ENCODE measurements around the gene NHEJ1. TPM values are rescaled to one million over a fixed set of nuclear protein-coding genes. Genes with fewer than 3 reads are reported as not detected.

The NHEJ1 gene
- total RNA-seq, 2 experiments from 2014 or later: 7.2 to 8.5 TPM

GRCh38 chr2:219029829-219030165 is 130.8 kb downstream of the NHEJ1 start:
- ChIA-PET POLR2A (interaction anchor here (0.5 to 1.0 kb wide), 2 partner anchors 35 to 125 kb away, joined by 3 read pairs; no protein-coding TSS in a partner anchor), CTCF (interaction anchor here (0.6 to 3.5 kb wide), 19 partner anchors 12 to 265 kb away, joined by 3 to 19 read pairs (median 3); partner anchors contain the start of genes ABCB6 and CFAP65)
- Mint-ChIP-seq H3K27ac (no peak overlapping the region), H3K36me3 (ENCODE audit: low read depth) (no peaks in the 10 kb centered on the region), H3K4me3 (no peak overlapping the region), H3K4me1 (ENCODE audit: low read depth) (no peaks in the 10 kb centered on the region), H3K27me3 (peaks cover 42% of the 10 kb centered on the region), H3K9me3 (no peaks in the 10 kb centered on the region)
- TF ChIP-seq CTCF (IDR thresholded peaks at IDR 0.05): peak; percentile 94
- Histone ChIP-seq H3K4me3 (ENCODE audit: low read length) (no peak overlapping the region), H3K36me3 (ENCODE audit: insufficient read depth, low read length) (no peaks in the 10 kb centered on the region), H3K27ac (ENCODE audit: low read depth in 1 of 2, low read length in 2 of 2) (no peak overlapping the region), H3K27me3 (ENCODE audit: control insufficient read depth in 1 of 2, insufficient read depth in 2 of 2, low read length in 2 of 2) (peaks cover 3 to 19% of the 10 kb centered on the region in 2 experiments), H3K9me3 (ENCODE audit: control insufficient read depth in 1 of 2, insufficient read depth in 1 of 2, low read length in 2 of 2) (no peaks in the 10 kb centered on the region), H3K4me1 (ENCODE audit: insufficient read depth, low read length) (no peaks in the 10 kb centered on the region)
- ATAC-seq (ENCODE audit: poor library complexity) (peak; percentile 95), DNase-seq (peak; percentile 57 to 87 (median 68))
- intact Hi-C loops (cut with DNase I, micrococcal nuclease): loop anchor here (1.0 kb wide), 4 partner anchors 90 to 176 kb away; no protein-coding TSS in a partner anchor

GRCh38 chr2:219028996-219029828 is 131.4 kb downstream of the NHEJ1 start:
- Mint-ChIP-seq H3K27me3 (peaks cover 37% of the 10 kb centered on the region), H3K27ac (no peak overlapping the region), H3K4me1 (ENCODE audit: low read depth) (no peaks in the 10 kb centered on the region), H3K9me3 (no peaks in the 10 kb centered on the region), H3K36me3 (ENCODE audit: low read depth) (no peaks in the 10 kb centered on the region), H3K4me3 (no peak overlapping the region)
- Histone ChIP-seq H3K4me3 (ENCODE audit: low read length) (no peak overlapping the region), H3K4me1 (ENCODE audit: insufficient read depth, low read length) (no peaks in the 10 kb centered on the region), H3K9me3 (ENCODE audit: control insufficient read depth in 1 of 2, insufficient read depth in 1 of 2, low read length in 2 of 2) (no peaks in the 10 kb centered on the region), H3K27me3 (ENCODE audit: control insufficient read depth in 1 of 2, insufficient read depth in 2 of 2, low read length in 2 of 2) (peaks cover 3 to 19% of the 10 kb centered on the region in 2 experiments), H3K27ac (ENCODE audit: low read depth in 1 of 2, low read length in 2 of 2) (no peak overlapping the region), H3K36me3 (ENCODE audit: insufficient read depth, low read length) (no peaks in the 10 kb centered on the region)
- CTCF ChIA-PET: interaction anchor here (0.6 to 3.5 kb wide), 19 partner anchors 13 to 266 kb away, joined by 3 to 19 read pairs (median 3); partner anchors contain the start of genes ABCB6 and CFAP65
- ATAC-seq (ENCODE audit: poor library complexity) (no peak), DNase-seq (no peak)
- POLR2A ChIA-PET: interaction anchor here (0.5 to 1.0 kb wide), 2 partner anchors 34 to 126 kb away, joined by 3 read pairs; no protein-coding TSS in a partner anchor
- intact Hi-C loops (cut with DNase I, micrococcal nuclease): loop anchor here (1.0 kb wide), 4 partner anchors 90 to 176 kb away; no protein-coding TSS in a partner anchor
- no peak for TF ChIP-seq CTCF (IDR thresholded peaks at IDR 0.05)

- POLR2A ChIA-PET: no interaction called here
- Histone ChIP-seq H3K27ac (ENCODE audit: low read depth in 1 of 2, low read length in 2 of 2) (no peak overlapping the region), H3K4me1 (ENCODE audit: insufficient read depth, low read length) (no peaks in the 10 kb centered on the region), H3K36me3 (ENCODE audit: insufficient read depth, low read length) (no peaks in the 10 kb centered on the region), H3K27me3 (ENCODE audit: control insufficient read depth in 1 of 2, insufficient read depth in 2 of 2, low read length in 2 of 2) (peaks cover 3 to 18% of the 10 kb centered on the region in 2 experiments), H3K4me3 (ENCODE audit: low read length) (no peak overlapping the region), H3K9me3 (ENCODE audit: control insufficient read depth in 1 of 2, insufficient read depth in 1 of 2, low read length in 2 of 2) (no peaks in the 10 kb centered on the region)
- DNase-seq (no peak), ATAC-seq (ENCODE audit: poor library complexity) (no peak)
- H3K4me1 Mint-ChIP-seq (ENCODE audit: low read depth): no peaks in the 10 kb centered on the region
- no peaks in the 10 kb centered on the region for H3K36me3 Mint-ChIP-seq (ENCODE audit: low read depth)
- no peak overlapping the region for H3K27ac Mint-ChIP-seq
- TF ChIP-seq CTCF (IDR thresholded peaks at IDR 0.05): no peak
- CTCF ChIA-PET: interaction anchor here (3.5 kb wide), 1 partner anchor 127 kb away, joined by 19 read pairs; no protein-coding TSS in a partner anchor
- no peaks in the 10 kb centered on the region for H3K9me3 Mint-ChIP-seq
- intact Hi-C loops (cut with DNase I, micrococcal nuclease): no loop called here
- H3K27me3 Mint-ChIP-seq: peaks cover 30% of the 10 kb centered on the region
- no peak overlapping the region for H3K4me3 Mint-ChIP-seq
Measured at GRCh38 chr2:219028141-219028540, 132.5 kb downstream of the NHEJ1 start.
